Fibroblast of lung (primary cell): ENCODE data around the gene KCNIP3. TPM values are rescaled to one million over a fixed set of nuclear protein-coding genes. Genes with fewer than 3 reads are reported as not detected.

ENCODE experiments used
- DNase-seq, 2 donors: peaks; one replicate each; pipeline versions ENCODE4 v3.0.0 to v3.0.0-alpha.2; 2010; ENCODE audit warnings: low read depth in 2 of 2
- H2AFZ ChIP-seq: 2 replicates; pipeline ENCODE4 v1.5.1; 2012; ENCODE audit warnings: low read length, control low read depth, inconsistent platforms
- H3K27ac ChIP-seq: 2 replicates; pipeline ENCODE4 v1.5.1; 2011; ENCODE audit warnings: low read length, control low read depth; ENCODE audit not compliant: insufficient read depth
- H3K27me3 ChIP-seq: 2 replicates; pipeline ENCODE4 v1.5.1; 2011; ENCODE audit warnings: mild to moderate bottlenecking, low read length; ENCODE audit not compliant: control insufficient read depth, insufficient read depth
- H3K36me3 ChIP-seq: 2 replicates; pipeline ENCODE4 v1.5.1; 2011; ENCODE audit warnings: low read length; ENCODE audit not compliant: control insufficient read depth, insufficient read depth
- H3K4me1 ChIP-seq: 2 replicates; pipeline ENCODE4 v1.5.1; 2011; ENCODE audit warnings: low read length; ENCODE audit not compliant: control insufficient read depth, insufficient read depth; ENCODE audit errors: extremely low read depth
- H3K4me2 ChIP-seq: 2 replicates; pipeline ENCODE4 v1.5.1; 2011; ENCODE audit warnings: low read length, control low read depth; ENCODE audit not compliant: insufficient read depth; ENCODE audit errors: extremely low read depth
- H3K4me3 ChIP-seq, 4 experiments: fragments of 200-600 bp in 1 of 4; sonication (generic) in 1 of 4; replicated peaks in 1 of 4; 2 replicates each; pipeline ENCODE4 v1.5.1; 2011 to 2016; ENCODE audit warnings: low read length in 4 of 4, low read depth in 3 of 4, mild to moderate bottlenecking in 3 of 4, control low read depth in 2 of 4, inconsistent platforms in 1 of 4, mixed read lengths in 1 of 4; ENCODE audit not compliant: insufficient read depth in 1 of 4; ENCODE audit errors: control extremely low read depth in 1 of 4
- H3K79me2 ChIP-seq: 2 replicates; pipeline ENCODE4 v1.5.1; 2012; ENCODE audit warnings: mild to moderate bottlenecking, low read length, inconsistent platforms; ENCODE audit not compliant: control insufficient read depth, insufficient read depth
- H3K9ac ChIP-seq: 2 replicates; pipeline ENCODE4 v1.5.1; 2011; ENCODE audit warnings: mild to moderate bottlenecking, low read length, control low read depth; ENCODE audit not compliant: insufficient read depth
- H3K9me3 ChIP-seq: 2 replicates; pipeline ENCODE4 v1.5.1; 2012; ENCODE audit warnings: low read depth, low read length; ENCODE audit not compliant: control insufficient read depth, insufficient read depth
- H4K20me1 ChIP-seq: 2 replicates; pipeline ENCODE4 v1.5.1; 2011; ENCODE audit warnings: low read length; ENCODE audit not compliant: control insufficient read depth, insufficient read depth; ENCODE audit errors: extremely low read depth
- CTCF ChIP-seq, 2 donors: IDR thresholded peaks in 1 of 2; conservative IDR thresholded peaks in 1 of 2; 1 replicate in 1 of 2; 2 replicates in 1 of 2; pipeline ENCODE4 v1.5.1; 2011 to 2012; ENCODE audit warnings: low read length in 2 of 2, control low read depth in 1 of 2, inconsistent platforms in 1 of 2, low read depth in 1 of 2, mild to moderate bottlenecking in 1 of 2
- EZH2 ChIP-seq: IDR thresholded peaks from 2 replicates; pipeline ENCODE4 v1.5.1; 2012; ENCODE audit warnings: low read length, control low read depth, mild to moderate bottlenecking; ENCODE audit errors: missing control alignments
- polyA plus RNA-seq, 2 donors: library from polyadenylated mRNA; depleted of rRNA in 1 of 2; stranded (reverse) in 1 of 2; unstranded in 1 of 2; fragments of >200 nt; gene quantifications; 2 replicates each; pipeline ENCODE4 v1.2.1, GENCODE V29; 2011 to 2012; ENCODE audit warnings: missing spikeins in 1 of 2
- total RNA-seq: library from RNA; depleted of rRNA; stranded (reverse); fragments of >200 nt; gene quantifications from 2 replicates; pipeline ENCODE4 v1.2.1, GENCODE V29; 2014

KCNIP3 gene
- total and polyA plus RNA-seq, 2 donors (not counting 1 experiment from before 2014, with no cell fraction given) = 0.32 to 1.7 TPM

DNA sequence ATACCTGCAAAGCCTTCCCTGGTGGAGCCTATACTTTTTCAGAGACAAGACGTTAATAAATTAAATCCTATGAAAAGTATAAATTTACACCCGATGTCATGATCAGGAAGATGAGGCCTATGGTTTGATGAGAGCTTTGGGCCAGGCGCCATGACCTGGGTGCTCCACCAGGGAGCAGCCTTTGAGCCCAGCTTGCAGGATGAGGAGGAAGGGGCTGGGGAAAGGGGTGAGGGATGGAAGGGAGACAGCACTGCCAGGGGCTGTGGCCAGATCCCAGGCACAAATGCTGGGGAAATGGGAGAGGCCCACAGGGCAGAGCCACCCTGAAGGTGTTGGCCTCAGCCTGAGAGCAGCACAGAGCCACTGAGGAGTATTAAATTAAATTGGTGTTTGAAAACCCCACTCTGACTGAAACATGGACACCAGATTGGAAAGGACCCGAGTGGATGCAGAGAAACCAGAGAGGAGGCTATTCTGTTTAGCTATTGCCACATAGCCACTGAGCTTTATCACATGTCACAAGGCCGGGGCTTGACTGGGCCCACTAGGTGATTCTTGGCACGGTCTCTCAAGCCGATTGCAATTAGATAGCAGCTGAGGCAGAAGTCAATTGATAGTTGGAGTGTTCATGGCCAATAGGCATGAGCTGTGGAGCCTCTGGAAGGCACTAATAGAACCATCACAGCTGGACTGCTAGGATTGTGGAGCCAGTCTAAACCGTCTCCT lies 95.7 kb downstream of the KCNIP3 start:
- no peaks in the 10 kb centered on the region for H4K20me1 ChIP-seq
- no peak overlapping the region for H3K27ac ChIP-seq
- H3K9me3 ChIP-seq = no peaks in the 10 kb centered on the region
- H3K27me3 ChIP-seq = no peaks in the 10 kb centered on the region
- H3K4me3 ChIP-seq = no peak overlapping the region
- H3K9ac ChIP-seq = no peak overlapping the region
- H3K79me2 ChIP-seq = no peaks in the 10 kb centered on the region
- no peak for DNase-seq
- TF ChIP-seq CTCF (conservative IDR thresholded peaks at IDR 0.05 in 1 of 2, IDR thresholded peaks at IDR 0.05 in 1 of 2; ENCODE audit: low read depth in 1 of 2, low read length in 2 of 2) = no peak
- no peak for TF ChIP-seq EZH2
- H3K4me1 ChIP-seq = no peaks in the 10 kb centered on the region
- no peak overlapping the region for H3K4me2 ChIP-seq
- no peaks in the 10 kb centered on the region for H3K36me3 ChIP-seq
- no peak overlapping the region for H2AFZ ChIP-seq

DNA sequence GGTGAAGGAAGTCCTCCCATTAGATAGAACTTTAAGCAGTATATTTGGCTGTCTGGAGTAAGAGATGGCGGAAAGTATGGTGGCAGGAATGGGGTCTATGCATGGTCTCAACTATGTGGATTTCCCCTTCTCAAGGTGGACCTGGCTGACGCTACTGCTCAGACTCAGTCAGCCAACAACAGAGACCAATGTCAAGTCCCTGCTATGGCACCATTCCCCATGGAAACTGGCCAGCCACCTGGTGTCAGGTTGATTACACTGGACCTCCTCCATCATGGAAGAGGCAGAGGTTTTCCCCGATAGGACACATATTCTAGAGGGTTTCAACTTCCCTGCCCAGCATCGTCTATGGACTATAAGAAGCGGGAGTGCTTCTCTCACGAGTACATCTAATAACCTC lies 96.8 kb downstream of the KCNIP3 start:
- TF ChIP-seq EZH2 (no peak), CTCF (conservative IDR thresholded peaks at IDR 0.05 in 1 of 2, IDR thresholded peaks at IDR 0.05 in 1 of 2; ENCODE audit: low read depth in 1 of 2, low read length in 2 of 2) (no peak)
- Histone ChIP-seq H2AFZ (no peak overlapping the region), H3K9ac (no peak overlapping the region), H3K4me2 (no peak overlapping the region), H3K36me3 (no peaks in the 10 kb centered on the region), H3K4me3 (no peak overlapping the region), H3K9me3 (no peaks in the 10 kb centered on the region), H3K79me2 (no peaks in the 10 kb centered on the region), H3K27me3 (no peaks in the 10 kb centered on the region), H3K27ac (no peak overlapping the region), H3K4me1 (no peaks in the 10 kb centered on the region), H4K20me1 (no peaks in the 10 kb centered on the region)
- DNase-seq = no peak

GRCh38 chr2:95399061-95399460 lies 101.9 kb downstream of the KCNIP3 start:
- Histone ChIP-seq H3K9ac (no peak overlapping the region), H3K4me2 (no peak overlapping the region), H3K9me3 (no peaks in the 10 kb centered on the region), H3K27ac (no peak overlapping the region), H3K27me3 (no peaks in the 10 kb centered on the region), H3K36me3 (no peaks in the 10 kb centered on the region), H2AFZ (no peak overlapping the region), H3K4me3 (no peak overlapping the region), H3K79me2 (peaks cover 11% of the 10 kb centered on the region), H4K20me1 (no peaks in the 10 kb centered on the region), H3K4me1 (peaks cover 5% of the 10 kb centered on the region)
- no peak for TF ChIP-seq EZH2
- TF ChIP-seq CTCF (conservative IDR thresholded peaks at IDR 0.05 in 1 of 2, IDR thresholded peaks at IDR 0.05 in 1 of 2; ENCODE audit: low read depth in 1 of 2, low read length in 2 of 2) = no peak
- DNase-seq = no peak
